ELR (cell line): ENCODE measurements around the gene GABRA5.
A peak's percentile ranks its signal among the peaks of the same experiment; 100 is the strongest.
"Not testable (repeated sequence)": the region's sequence is repeated elsewhere in the genome, so short reads cannot be mapped to it uniquely, and the experiment has no call there.

Experiments used
- DNase-seq: peaks from one replicate; pipeline ENCODE4 v3.0.0-alpha.2; 2015; ENCODE audit warnings: low read depth

GABRA5 gene

GRCh38 chr15:26866298-26867199, at the start of gene GABRA5:
Gene GABRA5, plus strand, starts transcription at chr15:26867062. Its CDS starts 2,187 bp downstream, at chr15:26869249.
- DNase-seq, result no peak

- DNase-seq, result not testable (repeated sequence)
Observed at GRCh38 chr15:26831191-26831590, 35.7 kb upstream of the GABRA5 start.

- DNase-seq, result no peak
Observed at GRCh38 chr15:26831951-26832350, 34.9 kb upstream of the GABRA5 start.

- DNase-seq, result no peak
Observed at GRCh38 chr15:26838742-26839460, 28.0 kb upstream of the GABRA5 start.

DNA sequence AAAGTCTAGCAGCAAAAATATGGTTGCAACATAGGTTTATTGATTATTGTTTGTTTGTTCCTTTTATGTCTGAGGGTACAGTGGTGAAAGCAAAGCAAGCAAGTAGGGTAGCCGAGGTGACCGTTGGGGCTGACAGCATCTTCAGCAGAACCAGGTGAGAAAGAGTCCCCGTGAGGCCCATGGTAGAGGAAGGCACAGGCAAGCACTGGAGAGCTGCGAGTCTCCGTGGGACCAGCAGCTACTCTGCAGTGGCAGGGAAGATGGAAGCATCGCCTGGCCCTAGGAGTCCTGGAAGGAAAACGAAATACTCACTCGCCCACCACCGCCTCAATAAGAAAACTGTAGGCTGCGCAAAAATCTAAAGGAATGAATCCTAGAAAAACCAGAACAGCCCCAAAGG, 25.3 kb upstream of the GABRA5 start:
- DNase-seq, result no peak

- DNase-seq, result no peak
Observed at GRCh38 chr15:26841941-26842340, 24.9 kb upstream of the GABRA5 start.

- DNase-seq, result no peak
Observed at GRCh38 chr15:26842391-26842790, 24.5 kb upstream of the GABRA5 start.

DNA sequence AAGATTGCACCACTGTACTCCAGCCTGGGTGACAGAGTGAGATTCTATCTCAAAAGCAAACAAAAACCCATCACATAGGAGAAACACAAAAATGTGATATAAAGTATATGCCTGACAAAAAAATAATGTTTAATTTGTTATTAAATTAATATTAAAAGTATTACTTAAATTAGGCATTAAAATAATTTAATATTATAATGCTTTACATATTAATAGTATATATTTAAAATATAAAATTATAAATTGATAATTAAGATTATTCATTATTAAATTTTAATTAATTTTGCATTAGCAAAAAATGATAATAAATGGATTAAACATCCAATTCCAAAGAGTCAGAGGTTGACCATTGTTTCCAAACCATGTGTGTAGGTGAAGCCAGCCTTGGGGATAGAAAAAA, 22.0 kb upstream of the GABRA5 start:
- no peak for DNase-seq

GRCh38 chr15:26848498-26848897, 18.4 kb upstream of the GABRA5 start:
- DNase-seq, result no peak

GRCh38 chr15:26850161-26850560, 16.7 kb upstream of the GABRA5 start:
- no peak for DNase-seq

DNA sequence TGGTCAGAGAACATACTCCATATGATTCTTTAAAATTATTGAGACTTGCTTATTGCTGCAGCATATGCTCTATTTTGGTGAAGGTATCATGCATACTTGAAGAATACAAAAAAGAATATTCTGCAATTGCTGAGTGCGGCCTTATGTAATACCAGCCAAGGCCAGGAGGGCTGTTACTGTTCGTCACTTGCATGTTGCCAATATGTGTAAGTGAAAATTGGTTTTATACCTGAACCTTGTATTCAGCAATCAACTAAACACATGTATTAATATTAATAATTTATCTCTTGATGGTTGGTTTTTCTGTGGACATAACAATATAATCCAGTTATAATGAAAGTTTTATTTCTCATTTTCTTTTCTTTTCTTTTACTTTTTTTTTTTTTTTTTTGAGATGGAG, 13.9 kb upstream of the GABRA5 start:
- DNase-seq, result no peak

GRCh38 chr15:26854435-26854834, 12.4 kb upstream of the GABRA5 start:
- no peak for DNase-seq

DNA sequence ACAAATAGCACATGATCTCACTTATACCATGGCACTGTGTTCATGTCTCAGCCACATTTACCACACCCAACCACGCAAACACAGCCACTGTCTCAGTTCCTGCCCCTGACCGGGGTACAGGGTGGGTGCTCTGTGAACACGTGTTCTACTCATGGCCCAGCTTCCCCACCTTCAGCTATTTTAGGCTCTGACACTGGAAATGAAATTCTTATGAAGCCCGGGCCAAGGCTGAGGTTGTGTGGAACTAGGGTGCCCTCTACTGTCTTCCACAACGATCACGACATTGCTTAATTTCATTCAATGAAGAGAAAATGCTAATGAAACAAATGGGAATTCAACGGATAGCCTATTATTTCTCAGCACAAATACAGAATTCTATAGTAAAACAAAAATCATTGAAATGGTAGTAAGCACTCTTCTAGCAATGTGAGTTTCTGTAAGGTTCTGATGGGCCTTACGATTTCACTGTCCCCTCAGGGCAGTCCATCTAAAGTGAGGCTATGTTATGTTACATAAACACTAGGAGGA, 2.1 kb upstream of the GABRA5 start:
- peak; percentile 1 for DNase-seq

DNA sequence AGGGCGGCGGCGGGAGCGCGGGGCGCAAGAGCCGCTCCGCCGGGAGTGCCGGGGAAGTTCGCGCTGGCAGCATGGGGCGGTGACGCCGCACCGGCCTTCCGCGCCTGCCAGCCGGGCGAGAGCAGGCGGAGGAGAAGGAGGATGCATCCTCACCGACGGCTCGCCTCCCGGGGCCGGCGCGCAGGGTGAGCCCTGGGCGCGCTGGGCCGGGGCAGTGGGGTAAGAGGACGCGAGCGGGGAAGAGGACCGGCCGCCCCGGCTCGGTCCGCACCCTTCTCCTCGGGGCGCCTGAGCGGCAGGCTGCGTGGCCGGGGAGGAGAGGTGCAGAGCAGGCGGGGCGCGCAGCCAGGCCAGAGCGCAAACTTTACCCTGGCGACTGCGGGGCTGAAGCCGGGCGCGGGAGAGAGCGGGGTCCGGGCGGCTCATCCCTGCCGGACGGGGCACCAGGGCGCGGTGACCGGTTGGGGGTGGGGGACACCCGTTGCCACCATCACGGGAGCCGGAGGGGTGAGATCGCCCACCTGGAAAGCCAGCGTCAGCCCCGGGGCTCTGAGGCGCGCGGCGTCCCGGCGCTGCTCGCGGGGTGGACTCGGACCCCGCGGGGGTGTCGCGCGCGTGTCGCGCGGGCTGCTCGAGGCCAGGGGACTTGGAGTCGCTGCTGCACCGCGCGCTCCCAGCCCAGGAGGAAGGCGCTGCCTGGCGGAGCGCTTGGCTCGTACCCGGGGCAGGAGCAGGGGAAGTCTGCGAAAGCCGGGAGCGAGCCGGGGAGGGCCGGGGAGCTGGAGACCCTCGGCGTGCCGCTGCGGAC, 542 bp downstream of the GABRA5 start:
- no peak for DNase-seq

- DNase-seq, result no peak
Observed at GRCh38 chr15:26868029-26868685, 1.3 kb downstream of the GABRA5 start.

DNA sequence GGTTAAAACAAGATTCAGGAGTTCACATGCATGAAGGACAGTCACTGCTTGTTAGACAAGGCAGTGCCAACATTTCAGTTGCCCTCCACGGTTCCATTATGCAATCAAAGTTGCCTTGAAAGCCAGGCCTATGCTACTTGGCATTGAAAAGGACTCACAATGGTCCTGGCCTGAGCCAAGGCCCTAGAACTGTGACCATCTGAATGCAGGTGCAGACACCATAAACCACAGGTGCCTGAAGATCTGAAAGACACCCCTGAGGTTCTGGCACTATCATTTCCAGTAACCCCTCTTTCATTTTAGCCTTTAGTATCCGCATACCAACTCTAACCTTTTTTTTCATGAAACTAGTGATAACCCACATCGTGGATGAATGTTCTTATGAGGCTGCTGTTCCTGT, 2.8 kb downstream of the GABRA5 start:
- no peak for DNase-seq

DNA sequence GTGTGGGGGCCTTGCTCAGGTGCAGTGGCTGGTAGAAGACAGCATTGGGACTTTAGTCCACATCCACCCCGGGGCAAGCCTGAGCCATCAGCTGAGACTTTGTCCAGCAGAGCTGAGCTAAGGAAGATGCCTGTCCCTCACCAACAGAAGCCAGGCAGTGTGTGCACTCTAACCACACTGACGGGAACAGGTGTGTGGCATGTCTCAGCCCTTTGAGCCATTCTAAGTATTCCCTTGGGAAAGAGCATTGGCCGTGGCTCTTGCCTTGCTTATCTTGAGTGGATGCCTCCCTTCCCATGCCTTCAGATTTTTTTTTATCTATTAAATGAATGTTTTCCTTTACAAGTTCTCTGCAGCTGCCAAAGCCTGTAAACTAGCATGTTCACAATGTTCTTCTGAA, 3.5 kb downstream of the GABRA5 start:
- DNase-seq, result no peak

- DNase-seq, result no peak
Observed at GRCh38 chr15:26872206-26872605, 5.3 kb downstream of the GABRA5 start.

DNA sequence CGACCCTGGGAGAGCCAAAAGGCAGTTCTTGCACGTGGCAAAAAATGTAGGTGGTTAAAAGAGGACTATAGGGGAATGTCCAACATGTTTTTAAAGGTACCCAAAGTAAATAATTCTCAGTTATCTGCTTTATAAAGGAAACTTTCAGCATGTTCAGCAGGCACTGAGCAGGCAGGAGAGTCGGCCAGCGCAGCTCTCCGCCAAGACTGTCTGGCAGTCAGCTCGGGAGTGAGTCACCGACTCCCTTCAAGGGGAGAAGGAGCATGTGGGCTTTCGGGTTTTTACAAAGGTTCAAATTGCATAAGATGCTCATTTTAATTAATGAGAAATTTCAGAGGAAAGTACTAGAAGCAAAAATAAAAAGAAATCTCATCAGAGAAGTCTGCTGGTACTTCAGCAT, 7.0 kb downstream of the GABRA5 start:
- DNase-seq, result no peak

DNA sequence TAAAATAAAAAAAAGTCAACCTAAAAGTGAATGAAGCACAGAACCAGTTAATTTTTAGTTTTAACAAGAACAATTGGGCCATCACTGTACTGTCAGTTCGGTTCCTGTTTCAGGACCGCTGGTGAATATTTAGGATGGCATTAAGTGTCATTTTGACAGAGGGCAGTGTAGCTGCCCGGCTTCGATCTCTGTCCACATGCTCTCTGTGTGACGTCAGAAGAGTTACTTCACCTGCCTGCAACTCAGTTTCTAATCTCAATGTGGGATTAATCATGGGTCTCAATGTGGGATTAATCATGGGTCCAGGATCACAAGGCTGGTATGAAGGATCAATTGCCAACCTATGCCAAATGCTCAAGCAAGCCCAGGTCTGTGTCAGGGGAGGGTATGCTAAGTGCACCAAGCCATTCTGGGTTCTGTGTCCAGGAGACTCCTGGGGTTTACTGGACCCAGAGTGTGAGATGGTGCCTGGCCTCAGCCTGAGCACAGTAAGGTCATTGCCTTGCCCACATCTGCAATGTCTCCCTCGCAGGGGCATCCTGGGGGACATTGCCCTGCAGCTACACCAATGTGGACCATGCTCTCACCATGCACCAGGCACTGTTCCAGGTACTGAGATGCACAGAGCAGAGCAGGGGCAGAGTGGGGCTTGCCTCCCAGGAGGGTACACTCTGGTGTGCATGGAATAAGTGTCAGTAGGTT, 8.1 kb downstream of the GABRA5 start:
- no peak for DNase-seq

DNA sequence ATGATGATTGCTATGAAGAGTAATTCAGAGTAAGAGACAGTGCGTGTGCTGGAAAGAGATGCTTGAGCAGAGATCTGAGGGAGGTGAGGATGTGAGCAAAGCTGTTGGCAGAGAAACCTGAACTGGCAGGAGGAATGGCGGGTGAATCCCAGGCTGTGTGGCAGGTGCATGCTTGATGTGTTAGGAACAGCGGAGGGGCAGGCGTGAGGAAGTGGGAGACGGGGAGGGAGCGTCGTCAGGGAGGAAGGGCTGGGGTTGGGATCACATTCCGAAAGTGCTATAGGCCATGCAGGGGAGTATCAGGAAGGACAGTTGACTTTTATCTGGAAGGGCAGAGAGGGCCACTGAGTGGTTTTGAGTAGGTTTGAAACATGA, 8.6 kb downstream of the GABRA5 start:
- no peak for DNase-seq
